ENCODE measurements around the gene THRAP3. TPM values are rescaled to one million over a fixed set of nuclear protein-coding genes. Genes with fewer than 3 reads are reported as not detected.

THRAP3 gene
- total RNA-seq, 1 experiment from 2014 or later: 160 TPM

GRCh38 chr1:36182734-36183133 lies 41.5 kb upstream of the THRAP3 start:
- H3K36me3 Mint-ChIP-seq: peaks cover 17% of the 10 kb centered on the region
- H3K27me3 Mint-ChIP-seq (ENCODE audit: low read depth): no peaks in the 10 kb centered on the region
- ATAC-seq (peak; percentile 42), DNase-seq (ENCODE audit: low spot score) (peak; percentile 33)
- TF ChIP-seq, protein P1, sequence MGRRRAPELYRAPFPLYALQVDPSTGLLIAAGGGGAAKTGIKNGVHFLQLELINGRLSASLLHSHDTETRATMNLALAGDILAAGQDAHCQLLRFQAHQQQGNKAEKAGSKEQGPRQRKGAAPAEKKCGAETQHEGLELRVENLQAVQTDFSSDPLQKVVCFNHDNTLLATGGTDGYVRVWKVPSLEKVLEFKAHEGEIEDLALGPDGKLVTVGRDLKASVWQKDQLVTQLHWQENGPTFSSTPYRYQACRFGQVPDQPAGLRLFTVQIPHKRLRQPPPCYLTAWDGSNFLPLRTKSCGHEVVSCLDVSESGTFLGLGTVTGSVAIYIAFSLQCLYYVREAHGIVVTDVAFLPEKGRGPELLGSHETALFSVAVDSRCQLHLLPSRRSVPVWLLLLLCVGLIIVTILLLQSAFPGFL (CRISPR knock-in tag; IDR thresholded peaks at IDR 0.05; ENCODE audit: borderline replicate concordance): no peak
- no peak for TF ChIP-seq HMGXB4 (CRISPR knock-in tag; IDR thresholded peaks at IDR 0.05)
- no peak for TF ChIP-seq PRRX2 (CRISPR knock-in tag; IDR thresholded peaks at IDR 0.05)
- no peak for TF ChIP-seq FOXJ3 (CRISPR knock-in tag; IDR thresholded peaks at IDR 0.05; ENCODE audit: borderline replicate concordance)
- no peak for TF ChIP-seq ZNF317 (CRISPR knock-in tag; IDR thresholded peaks at IDR 0.05; ENCODE audit: borderline replicate concordance, low read depth)
- TF ChIP-seq, protein P2, sequence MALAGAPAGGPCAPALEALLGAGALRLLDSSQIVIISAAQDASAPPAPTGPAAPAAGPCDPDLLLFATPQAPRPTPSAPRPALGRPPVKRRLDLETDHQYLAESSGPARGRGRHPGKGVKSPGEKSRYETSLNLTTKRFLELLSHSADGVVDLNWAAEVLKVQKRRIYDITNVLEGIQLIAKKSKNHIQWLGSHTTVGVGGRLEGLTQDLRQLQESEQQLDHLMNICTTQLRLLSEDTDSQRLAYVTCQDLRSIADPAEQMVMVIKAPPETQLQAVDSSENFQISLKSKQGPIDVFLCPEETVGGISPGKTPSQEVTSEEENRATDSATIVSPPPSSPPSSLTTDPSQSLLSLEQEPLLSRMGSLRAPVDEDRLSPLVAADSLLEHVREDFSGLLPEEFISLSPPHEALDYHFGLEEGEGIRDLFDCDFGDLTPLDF (CRISPR knock-in tag; IDR thresholded peaks at IDR 0.05): no peak
- TF ChIP-seq ZNF219 (CRISPR knock-in tag; IDR thresholded peaks at IDR 0.05; ENCODE audit: borderline replicate concordance): no peak
- no peak for TF ChIP-seq OVOL2 (CRISPR knock-in tag; IDR thresholded peaks at IDR 0.05; ENCODE audit: borderline replicate concordance)
- no peak for TF ChIP-seq ZNF671 (CRISPR knock-in tag; IDR thresholded peaks at IDR 0.05)
- no peak for TF ChIP-seq TP53 (CRISPR knock-in tag; IDR thresholded peaks at IDR 0.05)
- TF ChIP-seq USF2 (CRISPR knock-in tag; IDR thresholded peaks at IDR 0.05): no peak
- TF ChIP-seq ZNF232 (CRISPR knock-in tag; IDR thresholded peaks at IDR 0.05): no peak
- no peaks in the 10 kb centered on the region for H3K9me3 Mint-ChIP-seq
- no peak overlapping the region for H3K4me3 Mint-ChIP-seq
- CTCF ChIA-PET: interaction anchor here (0.5 to 2.2 kb wide), 17 partner anchors 10 to 1316 kb away, joined by 3 to 19 read pairs (median 4); partner anchors contain the start of genes MAP7D1, THRAP3 and TRAPPC3
- peak overlapping the region; percentile 47 for H3K27ac Mint-ChIP-seq
- POLR2A ChIA-PET: interaction anchor here (0.7 to 1.3 kb wide), 6 partner anchors 33 to 229 kb away, joined by 3 to 10 read pairs (median 6); partner anchors contain the start of genes SH3D21 and TRAPPC3
- H3K4me1 Mint-ChIP-seq: peaks cover 21% of the 10 kb centered on the region

DNA sequence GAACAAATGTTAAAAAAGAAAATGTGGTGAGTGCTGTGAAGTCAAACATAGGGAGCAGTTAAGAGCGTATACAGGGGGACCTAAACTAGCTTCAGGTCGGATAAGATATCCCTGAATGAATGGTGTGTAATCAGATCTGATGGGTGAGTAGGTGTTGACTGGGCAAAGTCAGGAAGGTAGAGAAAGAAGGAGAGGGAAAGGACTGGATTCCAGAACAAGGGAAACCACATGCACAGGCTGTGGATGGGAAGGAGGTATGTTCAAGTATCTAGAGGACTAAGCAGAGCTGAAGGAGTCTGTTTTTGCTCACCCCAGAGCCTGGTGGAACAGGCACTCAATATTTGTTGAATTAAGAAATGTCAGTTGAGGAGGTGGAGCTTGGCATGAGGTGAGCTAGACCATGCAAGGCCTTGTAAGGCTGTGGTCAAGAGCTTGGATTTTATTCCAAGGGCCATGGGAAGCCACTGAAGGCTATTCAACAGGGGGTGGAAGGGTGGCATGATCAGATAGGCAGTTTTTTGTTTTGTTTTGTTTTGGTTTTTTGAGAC lies 40.9 kb upstream of the THRAP3 start:
- peak overlapping the region; percentile 47 for H3K27ac Mint-ChIP-seq
- H3K4me3 Mint-ChIP-seq: no peak overlapping the region
- H3K4me1 Mint-ChIP-seq: peaks cover 24% of the 10 kb centered on the region
- CTCF ChIA-PET: interaction anchor here (0.5 to 2.2 kb wide), 13 partner anchors 10 to 159 kb away, joined by 3 to 19 read pairs (median 5); partner anchors contain the start of genes MAP7D1, THRAP3 and TRAPPC3
- POLR2A ChIA-PET: interaction anchor here (0.7 to 1.3 kb wide), 7 partner anchors 34 to 318 kb away, joined by 3 to 10 read pairs (median 4); partner anchors contain the start of genes SH3D21 and TRAPPC3
- no peak for TF ChIP-seq ZBTB21 (CRISPR knock-in tag; IDR thresholded peaks at IDR 0.05; ENCODE audit: borderline replicate concordance)
- TF ChIP-seq EMX1 (CRISPR knock-in tag; IDR thresholded peaks at IDR 0.05): no peak
- TF ChIP-seq CREM (CRISPR knock-in tag; IDR thresholded peaks at IDR 0.05): no peak
- no peak for TF ChIP-seq ZSCAN18 (CRISPR knock-in tag; IDR thresholded peaks at IDR 0.05)
- TF ChIP-seq, protein P3, sequence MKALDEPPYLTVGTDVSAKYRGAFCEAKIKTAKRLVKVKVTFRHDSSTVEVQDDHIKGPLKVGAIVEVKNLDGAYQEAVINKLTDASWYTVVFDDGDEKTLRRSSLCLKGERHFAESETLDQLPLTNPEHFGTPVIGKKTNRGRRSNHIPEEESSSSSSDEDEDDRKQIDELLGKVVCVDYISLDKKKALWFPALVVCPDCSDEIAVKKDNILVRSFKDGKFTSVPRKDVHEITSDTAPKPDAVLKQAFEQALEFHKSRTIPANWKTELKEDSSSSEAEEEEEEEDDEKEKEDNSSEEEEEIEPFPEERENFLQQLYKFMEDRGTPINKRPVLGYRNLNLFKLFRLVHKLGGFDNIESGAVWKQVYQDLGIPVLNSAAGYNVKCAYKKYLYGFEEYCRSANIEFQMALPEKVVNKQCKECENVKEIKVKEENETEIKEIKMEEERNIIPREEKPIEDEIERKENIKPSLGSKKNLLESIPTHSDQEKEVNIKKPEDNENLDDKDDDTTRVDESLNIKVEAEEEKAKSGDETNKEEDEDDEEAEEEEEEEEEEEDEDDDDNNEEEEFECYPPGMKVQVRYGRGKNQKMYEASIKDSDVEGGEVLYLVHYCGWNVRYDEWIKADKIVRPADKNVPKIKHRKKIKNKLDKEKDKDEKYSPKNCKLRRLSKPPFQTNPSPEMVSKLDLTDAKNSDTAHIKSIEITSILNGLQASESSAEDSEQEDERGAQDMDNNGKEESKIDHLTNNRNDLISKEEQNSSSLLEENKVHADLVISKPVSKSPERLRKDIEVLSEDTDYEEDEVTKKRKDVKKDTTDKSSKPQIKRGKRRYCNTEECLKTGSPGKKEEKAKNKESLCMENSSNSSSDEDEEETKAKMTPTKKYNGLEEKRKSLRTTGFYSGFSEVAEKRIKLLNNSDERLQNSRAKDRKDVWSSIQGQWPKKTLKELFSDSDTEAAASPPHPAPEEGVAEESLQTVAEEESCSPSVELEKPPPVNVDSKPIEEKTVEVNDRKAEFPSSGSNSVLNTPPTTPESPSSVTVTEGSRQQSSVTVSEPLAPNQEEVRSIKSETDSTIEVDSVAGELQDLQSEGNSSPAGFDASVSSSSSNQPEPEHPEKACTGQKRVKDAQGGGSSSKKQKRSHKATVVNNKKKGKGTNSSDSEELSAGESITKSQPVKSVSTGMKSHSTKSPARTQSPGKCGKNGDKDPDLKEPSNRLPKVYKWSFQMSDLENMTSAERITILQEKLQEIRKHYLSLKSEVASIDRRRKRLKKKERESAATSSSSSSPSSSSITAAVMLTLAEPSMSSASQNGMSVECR (CRISPR knock-in tag; IDR thresholded peaks at IDR 0.05; ENCODE audit: borderline replicate concordance): no peak
- peaks cover 17% of the 10 kb centered on the region for H3K36me3 Mint-ChIP-seq
- DNase-seq (ENCODE audit: low spot score) (no peak), ATAC-seq (no peak)
- no peaks in the 10 kb centered on the region for H3K9me3 Mint-ChIP-seq
- H3K27me3 Mint-ChIP-seq (ENCODE audit: low read depth): no peaks in the 10 kb centered on the region
